ENCODE data around the gene SGMS2.
"Not testable (repeated sequence)": the region's sequence is repeated elsewhere in the genome, so short reads cannot be mapped to it uniquely, and the experiment has no call there.

SGMS2 gene

GRCh38 chr4:107870916-107871786 is 46.4 kb downstream of the SGMS2 start:
- DNase-seq: no peak

GRCh38 chr4:107874024-107874423 is 49.3 kb downstream of the SGMS2 start:
- no peak for DNase-seq

GRCh38 chr4:107876099-107876498 is 51.4 kb downstream of the SGMS2 start:
- no peak for DNase-seq

- no peak for DNase-seq
Measured at GRCh38 chr4:107877361-107877760, 52.6 kb downstream of the SGMS2 start.

- no peak for DNase-seq
Measured at GRCh38 chr4:107885865-107886264, 61.1 kb downstream of the SGMS2 start.

- DNase-seq: no peak
Measured at GRCh38 chr4:107888237-107888636, 63.5 kb downstream of the SGMS2 start.

GRCh38 chr4:107890779-107891178 is 66.0 kb downstream of the SGMS2 start:
- no peak for DNase-seq

GRCh38 chr4:107891299-107891698 is 66.6 kb downstream of the SGMS2 start:
- DNase-seq: no peak

- no peak for DNase-seq
Measured at GRCh38 chr4:107893171-107894137, 68.7 kb downstream of the SGMS2 start.

- DNase-seq: no peak
Measured at GRCh38 chr4:107894138-107894603, 69.4 kb downstream of the SGMS2 start.

GRCh38 chr4:107896158-107896645 is 71.5 kb downstream of the SGMS2 start:
- no peak for DNase-seq

- no peak for DNase-seq
Measured at GRCh38 chr4:107896646-107897045, 71.9 kb downstream of the SGMS2 start.

- DNase-seq: no peak
Measured at GRCh38 chr4:107897823-107898222, 73.1 kb downstream of the SGMS2 start.

- no peak for DNase-seq
Measured at GRCh38 chr4:107900067-107900466, 75.3 kb downstream of the SGMS2 start.

- no peak for DNase-seq
Measured at GRCh38 chr4:107900508-107900907, 75.8 kb downstream of the SGMS2 start.

GRCh38 chr4:107901213-107901934 is 76.6 kb downstream of the SGMS2 start:
- DNase-seq: no peak

GRCh38 chr4:107902715-107903114 is 78.0 kb downstream of the SGMS2 start:
- no peak for DNase-seq

- DNase-seq: not testable (repeated sequence)
Measured at GRCh38 chr4:107905082-107905481, 80.3 kb downstream of the SGMS2 start.

- DNase-seq: no peak
Measured at GRCh38 chr4:107906458-107907100, 81.8 kb downstream of the SGMS2 start.

GRCh38 chr4:107908377-107908776 is 83.6 kb downstream of the SGMS2 start:
- DNase-seq: no peak

GRCh38 chr4:107913283-107913899 is 88.7 kb downstream of the SGMS2 start:
- DNase-seq: peak; percentile 51

GRCh38 chr4:107915220-107915619 is 90.5 kb downstream of the SGMS2 start:
- DNase-seq: no peak
